ENCODE data around the gene SLC25A23.

GRCh38 chr19:6402058-6402457 lies 57.5 kb downstream of the SLC25A23 start:
- TF ChIP-seq, protein P1, sequence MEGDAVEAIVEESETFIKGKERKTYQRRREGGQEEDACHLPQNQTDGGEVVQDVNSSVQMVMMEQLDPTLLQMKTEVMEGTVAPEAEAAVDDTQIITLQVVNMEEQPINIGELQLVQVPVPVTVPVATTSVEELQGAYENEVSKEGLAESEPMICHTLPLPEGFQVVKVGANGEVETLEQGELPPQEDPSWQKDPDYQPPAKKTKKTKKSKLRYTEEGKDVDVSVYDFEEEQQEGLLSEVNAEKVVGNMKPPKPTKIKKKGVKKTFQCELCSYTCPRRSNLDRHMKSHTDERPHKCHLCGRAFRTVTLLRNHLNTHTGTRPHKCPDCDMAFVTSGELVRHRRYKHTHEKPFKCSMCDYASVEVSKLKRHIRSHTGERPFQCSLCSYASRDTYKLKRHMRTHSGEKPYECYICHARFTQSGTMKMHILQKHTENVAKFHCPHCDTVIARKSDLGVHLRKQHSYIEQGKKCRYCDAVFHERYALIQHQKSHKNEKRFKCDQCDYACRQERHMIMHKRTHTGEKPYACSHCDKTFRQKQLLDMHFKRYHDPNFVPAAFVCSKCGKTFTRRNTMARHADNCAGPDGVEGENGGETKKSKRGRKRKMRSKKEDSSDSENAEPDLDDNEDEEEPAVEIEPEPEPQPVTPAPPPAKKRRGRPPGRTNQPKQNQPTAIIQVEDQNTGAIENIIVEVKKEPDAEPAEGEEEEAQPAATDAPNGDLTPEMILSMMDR (IDR thresholded peaks at IDR 0.05), result no peak
- no peak for TF ChIP-seq POLR2A (IDR thresholded peaks at IDR 0.05)

All from uterus (tissue), 2 donors.